SU-DHL-6 (cell line): ENCODE data around the gene ZNF618.

Source experiments
- H2AFZ ChIP-seq: fragments of 200-600 bp; sonication (generic); 2 replicates; pipeline ENCODE4 v1.6.1; 2014; ENCODE audit warnings: low read depth, mild to moderate bottlenecking, moderate library complexity, mixed read lengths, antibody characterized with exemption, low read length; ENCODE audit not compliant: severe bottlenecking
- H3F3A ChIP-seq: fragments of 200-600 bp; shearing (Covaris generic); 2 replicates; pipeline ENCODE4 v1.6.0; 2016; ENCODE audit warnings: antibody characterized with exemption, mild to moderate bottlenecking; ENCODE audit not compliant: insufficient read depth
- H3K27ac ChIP-seq: fragments of 200-600 bp; sonication (generic); 2 replicates; pipeline ENCODE4 v1.5.1; 2016; ENCODE audit warnings: low read depth, mild to moderate bottlenecking, low read length, moderate library complexity, mixed read lengths
- H3K27me3 ChIP-seq: fragments of 200-600 bp; sonication (generic), shearing (Covaris generic); 2 replicates; pipeline ENCODE4 v1.6.0; 2014; ENCODE audit warnings: mild to moderate bottlenecking, low read length
- H3K36me3 ChIP-seq: fragments of 200-600 bp; sonication (generic); 2 replicates; pipeline ENCODE4 v1.6.1; 2014; ENCODE audit warnings: mild to moderate bottlenecking, low read length, mixed read lengths
- H3K4me2 ChIP-seq: fragments of 300-600, 200-600 bp; shearing (Covaris generic), sonication (generic); 2 replicates; pipeline ENCODE4 v1.6.0; 2014; ENCODE audit warnings: low read length, low read depth, mild to moderate bottlenecking; ENCODE audit not compliant: poor library complexity, severe bottlenecking
- H3K4me3 ChIP-seq: fragments of 200-600 bp; sonication (generic); 2 replicates; pipeline ENCODE4 v1.5.1; 2014; ENCODE audit warnings: antibody characterized with exemption, low read length, mild to moderate bottlenecking, mixed read lengths; ENCODE audit not compliant: insufficient read depth, poor library complexity, severe bottlenecking
- H3K79me2 ChIP-seq: fragments of 200-600 bp; sonication (generic); 2 replicates; pipeline ENCODE4 v1.6.1; 2014; ENCODE audit warnings: mild to moderate bottlenecking, low read length, moderate library complexity; ENCODE audit not compliant: insufficient read depth
- H3K9ac ChIP-seq: fragments of 200-600 bp; sonication (generic); 2 replicates; pipeline ENCODE4 v1.7.0; 2014; ENCODE audit warnings: mild to moderate bottlenecking, low read length
- H3K9me2 ChIP-seq: fragments of 200-600 bp; sonication (generic); replicated peaks from 2 replicates; pipeline ENCODE4 v1.6.1; 2014; ENCODE audit warnings: low read length; ENCODE audit not compliant: insufficient read depth
- H3K9me3 ChIP-seq: fragments of 200-600 bp; sonication (generic); 2 replicates; pipeline ENCODE4 v1.6.1; 2014; ENCODE audit warnings: low read length, mixed read lengths; ENCODE audit not compliant: insufficient read depth
- H4K20me1 ChIP-seq: fragments of 200-600 bp; sonication (generic); 2 replicates; pipeline ENCODE4 v1.6.1; 2014; ENCODE audit warnings: low read depth, mild to moderate bottlenecking, antibody characterized with exemption, low read length, moderate library complexity, mixed read lengths
- EZH2phosphoT487 ChIP-seq: fragments of 200-600 bp; sonication (generic), shearing (Covaris generic); conservative IDR thresholded peaks from 2 replicates; pipeline ENCODE4 v1.6.1; 2018; ENCODE audit warnings: mild to moderate bottlenecking, antibody characterized with exemption, low read length, moderate library complexity, mixed read lengths
- TF ChIP-seq, protein P1 (sequence below): fragments of 200-600 bp; sonication (generic); IDR thresholded peaks from one replicate; pipeline ENCODE4 v1.5.1; 2017; ENCODE audit warnings: antibody characterized with exemption, mild to moderate bottlenecking, low read length, moderate library complexity; ENCODE audit not compliant: insufficient read depth, poor library complexity, severe bottlenecking

ZNF618 gene

DNA sequence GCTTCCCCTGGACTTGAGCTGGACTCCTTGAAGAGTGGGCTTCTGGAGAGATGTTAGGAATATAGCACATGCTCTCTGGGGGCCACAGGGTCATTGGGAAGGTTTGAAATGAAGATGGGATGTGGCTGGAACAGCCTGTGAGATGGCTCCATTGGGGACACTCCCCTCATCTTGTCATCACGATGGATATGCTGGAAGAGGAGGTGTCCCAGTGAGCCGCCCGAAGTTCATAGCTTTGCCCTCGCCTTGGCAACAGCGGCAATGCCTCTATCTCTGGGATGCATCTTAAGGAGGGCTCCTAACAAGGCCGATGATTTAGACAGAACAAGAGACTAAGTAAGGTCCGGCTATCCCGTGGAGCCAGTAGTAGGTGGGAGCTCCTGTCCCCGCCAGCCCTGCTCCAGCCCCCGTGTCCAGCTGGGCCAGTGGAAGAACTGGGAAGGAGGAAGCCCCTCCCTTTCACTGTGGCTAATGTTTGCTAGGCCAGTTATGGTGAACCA lies 178.1 kb downstream of the ZNF618 start:
- Histone ChIP-seq H3K4me2 (no peak overlapping the region), H3K27me3 (no peaks in the 10 kb centered on the region), H2AFZ (no peak overlapping the region), H3K9me2 (no peaks in the 10 kb centered on the region), H3F3A (no peaks in the 10 kb centered on the region), H3K36me3 (no peaks in the 10 kb centered on the region), H3K9ac (no peak overlapping the region), H3K4me3 (no peak overlapping the region), H3K79me2 (no peaks in the 10 kb centered on the region), H3K9me3 (no peaks in the 10 kb centered on the region), H3K27ac (no peak overlapping the region), H4K20me1 (no peaks in the 10 kb centered on the region)
- TF ChIP-seq, protein P1, sequence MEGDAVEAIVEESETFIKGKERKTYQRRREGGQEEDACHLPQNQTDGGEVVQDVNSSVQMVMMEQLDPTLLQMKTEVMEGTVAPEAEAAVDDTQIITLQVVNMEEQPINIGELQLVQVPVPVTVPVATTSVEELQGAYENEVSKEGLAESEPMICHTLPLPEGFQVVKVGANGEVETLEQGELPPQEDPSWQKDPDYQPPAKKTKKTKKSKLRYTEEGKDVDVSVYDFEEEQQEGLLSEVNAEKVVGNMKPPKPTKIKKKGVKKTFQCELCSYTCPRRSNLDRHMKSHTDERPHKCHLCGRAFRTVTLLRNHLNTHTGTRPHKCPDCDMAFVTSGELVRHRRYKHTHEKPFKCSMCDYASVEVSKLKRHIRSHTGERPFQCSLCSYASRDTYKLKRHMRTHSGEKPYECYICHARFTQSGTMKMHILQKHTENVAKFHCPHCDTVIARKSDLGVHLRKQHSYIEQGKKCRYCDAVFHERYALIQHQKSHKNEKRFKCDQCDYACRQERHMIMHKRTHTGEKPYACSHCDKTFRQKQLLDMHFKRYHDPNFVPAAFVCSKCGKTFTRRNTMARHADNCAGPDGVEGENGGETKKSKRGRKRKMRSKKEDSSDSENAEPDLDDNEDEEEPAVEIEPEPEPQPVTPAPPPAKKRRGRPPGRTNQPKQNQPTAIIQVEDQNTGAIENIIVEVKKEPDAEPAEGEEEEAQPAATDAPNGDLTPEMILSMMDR = no peak
- no peak for TF ChIP-seq EZH2phosphoT487

DNA sequence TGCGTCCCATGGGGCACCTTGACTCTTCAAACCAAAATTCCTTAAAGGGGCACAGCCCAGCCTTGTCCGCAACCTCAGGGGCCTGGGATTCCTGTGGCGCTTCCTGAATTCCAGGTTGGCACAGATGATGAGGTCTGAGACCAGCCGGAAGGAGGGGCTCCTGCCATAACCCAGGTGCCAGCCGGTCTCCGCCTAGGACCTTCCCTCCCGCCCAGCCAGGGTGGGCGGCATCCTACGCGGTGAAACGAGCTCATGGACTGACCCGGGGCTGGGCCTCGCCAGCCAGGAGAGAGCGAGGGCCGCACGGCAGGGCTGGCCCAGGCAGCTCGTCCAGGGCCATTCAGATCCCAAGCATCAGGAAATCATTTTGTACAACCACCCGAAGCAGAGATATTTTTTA lies 179.0 kb downstream of the ZNF618 start:
- H3K4me2 ChIP-seq = no peak overlapping the region
- H3K36me3 ChIP-seq = no peaks in the 10 kb centered on the region
- H3K4me3 ChIP-seq = no peak overlapping the region
- no peak overlapping the region for H3K9ac ChIP-seq
- H2AFZ ChIP-seq = no peak overlapping the region
- no peaks in the 10 kb centered on the region for H3K79me2 ChIP-seq
- H4K20me1 ChIP-seq = no peaks in the 10 kb centered on the region
- no peaks in the 10 kb centered on the region for H3K9me3 ChIP-seq
- no peaks in the 10 kb centered on the region for H3K9me2 ChIP-seq
- H3K27ac ChIP-seq = no peak overlapping the region
- no peak for TF ChIP-seq EZH2phosphoT487
- TF ChIP-seq, protein P1 = no peak
- no peaks in the 10 kb centered on the region for H3F3A ChIP-seq
- no peaks in the 10 kb centered on the region for H3K27me3 ChIP-seq

DNA sequence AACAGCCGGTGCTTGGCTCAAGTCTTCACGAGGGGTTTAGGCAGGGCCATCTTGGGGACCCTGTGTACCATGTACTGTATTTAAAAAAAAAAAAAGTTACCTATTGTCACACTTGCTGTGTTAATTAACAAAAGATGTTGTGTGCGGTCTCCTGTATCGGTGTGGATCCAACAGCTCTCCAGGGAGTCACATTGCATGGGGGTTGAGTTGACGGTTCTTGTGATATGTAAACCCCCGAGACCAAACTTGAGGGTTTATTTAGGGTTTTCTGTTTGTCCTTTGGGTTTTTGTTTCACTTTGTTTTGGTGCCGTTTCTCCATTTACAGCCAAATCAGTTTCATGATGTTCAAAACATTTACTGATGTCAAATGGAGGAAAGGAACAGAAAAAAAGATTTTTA lies 179.8 kb downstream of the ZNF618 start:
- H3K79me2 ChIP-seq = no peaks in the 10 kb centered on the region
- H3K9ac ChIP-seq = no peak overlapping the region
- H2AFZ ChIP-seq = no peak overlapping the region
- H3F3A ChIP-seq = no peaks in the 10 kb centered on the region
- no peak overlapping the region for H3K27ac ChIP-seq
- no peaks in the 10 kb centered on the region for H4K20me1 ChIP-seq
- no peaks in the 10 kb centered on the region for H3K27me3 ChIP-seq
- no peaks in the 10 kb centered on the region for H3K36me3 ChIP-seq
- no peaks in the 10 kb centered on the region for H3K9me2 ChIP-seq
- no peak overlapping the region for H3K4me3 ChIP-seq
- TF ChIP-seq, protein P1 = no peak
- no peak for TF ChIP-seq EZH2phosphoT487
- H3K9me3 ChIP-seq = no peaks in the 10 kb centered on the region
- H3K4me2 ChIP-seq = no peak overlapping the region
